Fibroblast of mammary gland (primary cell): ENCODE results near the gene DIP2C.
"Not testable (repeated sequence)": the region's sequence is repeated elsewhere in the genome, so short reads cannot be mapped to it uniquely, and the experiment has no call there.

Source experiments
- DNase-seq: peaks from one replicate; pipeline ENCODE4 v3.0.0-alpha.2; 2010; ENCODE audit warnings: low read depth
- H3K4me3 ChIP-seq: 2 replicates; pipeline ENCODE4 v1.5.1; 2011; ENCODE audit warnings: low read depth, mild to moderate bottlenecking, low read length, moderate library complexity; ENCODE audit not compliant: control insufficient read depth
- CTCF ChIP-seq: conservative IDR thresholded peaks from 2 replicates; pipeline ENCODE4 v1.5.1; 2011; ENCODE audit warnings: low read depth, low read length, inconsistent platforms; ENCODE audit not compliant: control insufficient read depth, insufficient read depth

Gene DIP2C

GRCh38 chr10:396107-396506 lies 293.4 kb downstream of the DIP2C start:
- TF ChIP-seq CTCF = no peak
- H3K4me3 ChIP-seq = no peak overlapping the region
- no peak for DNase-seq

- no peak overlapping the region for H3K4me3 ChIP-seq
- DNase-seq = no peak
Measured at GRCh38 chr10:395665-396064, 293.8 kb downstream of the DIP2C start.

GRCh38 chr10:394439-395101 lies 294.9 kb downstream of the DIP2C start:
- peak; percentile 17 for DNase-seq
- H3K4me3 ChIP-seq = not testable (repeated sequence)

More at GRCh38 chr10:395665-396064, 293.8 kb downstream of the DIP2C start:
- TF ChIP-seq CTCF = no peak

- DNase-seq = no peak
- no peak for TF ChIP-seq CTCF
- H3K4me3 ChIP-seq = no peak overlapping the region
Measured at GRCh38 chr10:393787-394438, 295.6 kb downstream of the DIP2C start.

GRCh38 chr10:393106-393745 lies 296.2 kb downstream of the DIP2C start:
- TF ChIP-seq CTCF = no peak
- DNase-seq = no peak

GRCh38 chr10:392705-393037 lies 296.8 kb downstream of the DIP2C start:
- no peak for TF ChIP-seq CTCF
- no peak for DNase-seq
- H3K4me3 ChIP-seq = no peak overlapping the region

More at GRCh38 chr10:393106-393745, 296.2 kb downstream of the DIP2C start:
- H3K4me3 ChIP-seq = no peak overlapping the region
